AG04450 (cell line): ENCODE results near the gene KCTD7. TPM values are rescaled to one million over a fixed set of nuclear protein-coding genes. Genes with fewer than 3 reads are reported as not detected.
A peak's percentile ranks its signal among the peaks of the same experiment; 100 is the strongest.
"Not testable (repeated sequence)": the region's sequence is repeated elsewhere in the genome, so short reads cannot be mapped to it uniquely, and the experiment has no call there.

ENCODE experiments used
- CTCF ChIA-PET: fragments of 300-600, 350-600 bp; formaldehyde crosslinking; extraction: SDS; loops from one replicate; lab custom pipeline; 2022; ENCODE audit warnings: antibody characterized with exemption, inconsistent platforms; lab: Charles Lee
- POLR2A ChIA-PET: fragments of 350-600 bp; formaldehyde crosslinking; extraction: SDS; loops from one replicate; lab custom pipeline; 2021; ENCODE audit warnings: antibody characterized with exemption, inconsistent platforms; lab: Yijun Ruan, JAX
- DNase-seq: peaks from one replicate; pipeline ENCODE4 v3.0.0-alpha.2; 2011; ENCODE audit warnings: low read depth, low spot score
- H3K27ac ChIP-seq: one replicate; pipeline ENCODE4 v1.5.1; 2012; ENCODE audit warnings: low read depth, low read length, control low read depth
- H3K27me3 ChIP-seq: one replicate; pipeline ENCODE4 v1.6.0; 2012; ENCODE audit warnings: low read length; ENCODE audit not compliant: control insufficient read depth, insufficient read depth
- H3K4me3 ChIP-seq: 2 replicates; pipeline ENCODE4 v1.5.1; 2011; ENCODE audit warnings: mild to moderate bottlenecking, low read depth, low read length, control low read depth
- H3K9me3 ChIP-seq: 2 replicates; pipeline ENCODE4 v1.5.1; 2012; ENCODE audit warnings: low read length; ENCODE audit not compliant: control insufficient read depth, insufficient read depth
- CTCF ChIP-seq: IDR thresholded peaks from 2 replicates; pipeline ENCODE4 v1.5.1; 2011; ENCODE audit warnings: low read depth, low read length, control low read depth, inconsistent platforms
- polyA plus RNA-seq: library from polyadenylated mRNA; depleted of rRNA; stranded (reverse); fragments of >200 nt; gene quantifications from 2 replicates; pipeline ENCODE4 v1.2.3, GENCODE V29; 2011

The KCTD7 gene
- polyA plus RNA-seq, 1 experiment = 14.7 TPM

GRCh38 chr7:66617295-66617694 lies 11.4 kb upstream of the KCTD7 start:
- peaks cover 5% of the 10 kb centered on the region; the same call in 1 of the 2 replicates for H3K9me3 ChIP-seq
- POLR2A ChIA-PET = no interaction called here
- no peak overlapping the region for H3K4me3 ChIP-seq
- H3K27ac ChIP-seq = no peak overlapping the region
- CTCF ChIA-PET = interaction anchor here (0.7 kb wide), 1 partner anchor 12 kb away, joined by 6 read pairs; no protein-coding TSS in a partner anchor
- TF ChIP-seq CTCF = no peak
- H3K27me3 ChIP-seq = no peaks in the 10 kb centered on the region
- no peak for DNase-seq

GRCh38 chr7:66619341-66619948 lies 9.2 kb upstream of the KCTD7 start:
- H3K27me3 ChIP-seq, H3K27ac ChIP-seq, CTCF ChIA-PET, H3K4me3 ChIP-seq, H3K9me3 ChIP-seq, DNase-seq: not testable (repeated sequence)
- POLR2A ChIA-PET = interaction anchor here (0.7 kb wide), 1 partner anchor 9 kb away, joined by 3 read pairs; the partner anchor contains the start of gene KCTD7

- Histone ChIP-seq H3K27ac (no peak overlapping the region), H3K9me3 (no peaks in the 10 kb centered on the region), H3K27me3 (no peaks in the 10 kb centered on the region), H3K4me3 (no peak overlapping the region)
- TF ChIP-seq CTCF = no peak
- DNase-seq = peak; percentile 26
- ChIA-PET CTCF (no interaction called here), POLR2A (no interaction called here)
Measured at GRCh38 chr7:66626331-66626934, 2.2 kb upstream of the KCTD7 start.

GRCh38 chr7:66627151-66627681 lies 1.5 kb upstream of the KCTD7 start:
- Histone ChIP-seq H3K9me3 (no peaks in the 10 kb centered on the region), H3K27ac (peak overlapping the region; percentile 31), H3K27me3 (no peaks in the 10 kb centered on the region), H3K4me3 (no peak overlapping the region)
- peak; percentile 26 for DNase-seq
- no peak for TF ChIP-seq CTCF
- POLR2A ChIA-PET = no interaction called here
- CTCF ChIA-PET = no interaction called here

- no peaks in the 10 kb centered on the region for H3K9me3 ChIP-seq
- peak overlapping the region; percentile 89 for H3K4me3 ChIP-seq
- ChIA-PET CTCF (interaction anchor here (0.6 kb wide), 1 partner anchor 571 kb away, joined by 4 read pairs; no protein-coding TSS in a partner anchor), POLR2A (interaction anchor here (0.9 kb wide), 1 partner anchor 37 kb away, joined by 3 read pairs; no protein-coding TSS in a partner anchor)
- no peak for DNase-seq
- no peaks in the 10 kb centered on the region for H3K27me3 ChIP-seq
- peak overlapping the region; percentile 95 for H3K27ac ChIP-seq
- TF ChIP-seq CTCF = no peak
Measured at GRCh38 chr7:66627881-66628360, 760 bp upstream of the KCTD7 start.
